Keratinocyte (primary cell): ENCODE measurements around the gene PHACTR1.

Experiments used
- EZH2 ChIP-seq: IDR thresholded peaks from one replicate; pipeline ENCODE4 v1.6.1; 2012; ENCODE audit warnings: inconsistent platforms, mild to moderate bottlenecking, low read length, moderate library complexity
- TF ChIP-seq, protein P1 (sequence below), 3 experiments: IDR thresholded peaks in 1 of 3; conservative IDR thresholded peaks in 1 of 3; optimal IDR thresholded peaks in 1 of 3; 2 replicates in 2 of 3; 3 replicates in 1 of 3; pipeline versions ENCODE3 to v1.5.1; 2011; ENCODE audit warnings: low read length in 3 of 3, mild to moderate bottlenecking in 3 of 3, moderate library complexity in 2 of 3, control low read depth in 1 of 3, inconsistent platforms in 1 of 3; ENCODE audit not compliant: insufficient read depth in 2 of 3; ENCODE audit errors: extremely low read depth in 1 of 3

DNA sequence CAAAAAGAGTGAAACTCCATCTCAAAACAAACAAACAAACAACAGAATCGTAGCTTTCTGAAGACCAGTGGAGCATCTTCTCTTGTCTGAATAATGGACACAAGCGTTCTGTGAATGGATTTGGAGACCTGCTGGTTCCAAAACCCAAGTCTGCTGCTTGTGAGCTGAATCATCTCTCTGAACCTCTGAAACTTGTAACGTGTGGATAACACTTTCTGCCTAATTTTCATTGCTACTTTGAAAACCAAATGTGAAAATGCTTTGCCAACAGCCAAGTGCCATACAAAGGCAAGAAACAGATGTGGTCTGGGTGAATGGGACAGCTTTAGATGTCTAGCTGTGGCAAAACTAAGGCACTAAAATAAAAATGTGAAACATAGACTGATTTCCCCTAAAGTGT, 44.3 kb downstream of the PHACTR1 start:
- TF ChIP-seq, protein P1, sequence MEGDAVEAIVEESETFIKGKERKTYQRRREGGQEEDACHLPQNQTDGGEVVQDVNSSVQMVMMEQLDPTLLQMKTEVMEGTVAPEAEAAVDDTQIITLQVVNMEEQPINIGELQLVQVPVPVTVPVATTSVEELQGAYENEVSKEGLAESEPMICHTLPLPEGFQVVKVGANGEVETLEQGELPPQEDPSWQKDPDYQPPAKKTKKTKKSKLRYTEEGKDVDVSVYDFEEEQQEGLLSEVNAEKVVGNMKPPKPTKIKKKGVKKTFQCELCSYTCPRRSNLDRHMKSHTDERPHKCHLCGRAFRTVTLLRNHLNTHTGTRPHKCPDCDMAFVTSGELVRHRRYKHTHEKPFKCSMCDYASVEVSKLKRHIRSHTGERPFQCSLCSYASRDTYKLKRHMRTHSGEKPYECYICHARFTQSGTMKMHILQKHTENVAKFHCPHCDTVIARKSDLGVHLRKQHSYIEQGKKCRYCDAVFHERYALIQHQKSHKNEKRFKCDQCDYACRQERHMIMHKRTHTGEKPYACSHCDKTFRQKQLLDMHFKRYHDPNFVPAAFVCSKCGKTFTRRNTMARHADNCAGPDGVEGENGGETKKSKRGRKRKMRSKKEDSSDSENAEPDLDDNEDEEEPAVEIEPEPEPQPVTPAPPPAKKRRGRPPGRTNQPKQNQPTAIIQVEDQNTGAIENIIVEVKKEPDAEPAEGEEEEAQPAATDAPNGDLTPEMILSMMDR (optimal IDR thresholded peaks at IDR 0.05 in 1 of 3, IDR thresholded peaks at IDR 0.05 in 1 of 3, conservative IDR thresholded peaks at IDR 0.05 in 1 of 3; ENCODE audit: extremely low read depth in 1 of 3, insufficient read depth in 2 of 3, low read length in 3 of 3), result no peak
- TF ChIP-seq EZH2, result no peak
